GM19468 (cell line): Measurements from ENCODE around the gene ZEB1.

ENCODE experiments used
- ATAC-seq: cut with Tn5 transposase; IDR thresholded peaks from one replicate; pipeline ENCODE4 v1.9.1; 2021; ENCODE audit warnings: mild to moderate bottlenecking, moderate library complexity, moderate number of reproducible peaks; ENCODE audit not compliant: unreplicated experiment; ENCODE audit errors: extremely low read depth

ZEB1 gene

GRCh38 chr10:31476088-31476487 is 157.1 kb downstream of the ZEB1 start:
- no peak for ATAC-seq

- ATAC-seq: no peak
These were observed 158.6 kb downstream of the ZEB1 start for GRCh38 chr10:31477584-31477983.

- ATAC-seq: no peak
These were observed 160.7 kb downstream of the ZEB1 start for GRCh38 chr10:31479752-31480151.

GRCh38 chr10:31483546-31483945 is 164.5 kb downstream of the ZEB1 start:
- ATAC-seq: no peak

- ATAC-seq: no peak
These were observed 165.6 kb downstream of the ZEB1 start for GRCh38 chr10:31484431-31485135.

GRCh38 chr10:31490858-31491504 is 172.0 kb downstream of the ZEB1 start:
- no peak for ATAC-seq

GRCh38 chr10:31507427-31507826 is 188.4 kb downstream of the ZEB1 start:
- ATAC-seq: no peak

GRCh38 chr10:31508234-31508633 is 189.2 kb downstream of the ZEB1 start:
- ATAC-seq: no peak

GRCh38 chr10:31508882-31509281 is 189.9 kb downstream of the ZEB1 start:
- no peak for ATAC-seq

- no peak for ATAC-seq
These were observed 191.0 kb downstream of the ZEB1 start for GRCh38 chr10:31509989-31510388.

GRCh38 chr10:31515116-31515515 is 196.1 kb downstream of the ZEB1 start:
- no peak for ATAC-seq

- no peak for ATAC-seq
These were observed 196.9 kb downstream of the ZEB1 start for GRCh38 chr10:31515819-31516402.

GRCh38 chr10:31520986-31521831 is 202.2 kb downstream of the ZEB1 start:
- ATAC-seq: no peak

- no peak for ATAC-seq
These were observed 203.8 kb downstream of the ZEB1 start for GRCh38 chr10:31522820-31523219.

- no peak for ATAC-seq
These were observed 205.4 kb downstream of the ZEB1 start for GRCh38 chr10:31524460-31524859.

- no peak for ATAC-seq
These were observed 207.2 kb downstream of the ZEB1 start for GRCh38 chr10:31526178-31526577.

- no peak for ATAC-seq
These were observed 207.7 kb downstream of the ZEB1 start for GRCh38 chr10:31526681-31527080.

- ATAC-seq: no peak
These were observed 209.8 kb downstream of the ZEB1 start for GRCh38 chr10:31528831-31529230.

GRCh38 chr10:31536302-31536701 is 217.3 kb downstream of the ZEB1 start:
- no peak for ATAC-seq

- no peak for ATAC-seq
These were observed 230.9 kb downstream of the ZEB1 start for GRCh38 chr10:31549896-31550295.

- ATAC-seq: no peak
These were observed 235.5 kb downstream of the ZEB1 start for GRCh38 chr10:31554556-31554955.
